ENCODE data around the gene NR4A3. TPM values are rescaled to one million over a fixed set of nuclear protein-coding genes. Genes with fewer than 3 reads are reported as not detected.
"Not testable (repeated sequence)": the region's sequence is repeated elsewhere in the genome, so short reads cannot be mapped to it uniquely, and the experiment has no call there.

NR4A3 gene
- total and polyA plus RNA-seq, 8 donors = 0.32 to 6.2 (median 0.76) TPM

DNA sequence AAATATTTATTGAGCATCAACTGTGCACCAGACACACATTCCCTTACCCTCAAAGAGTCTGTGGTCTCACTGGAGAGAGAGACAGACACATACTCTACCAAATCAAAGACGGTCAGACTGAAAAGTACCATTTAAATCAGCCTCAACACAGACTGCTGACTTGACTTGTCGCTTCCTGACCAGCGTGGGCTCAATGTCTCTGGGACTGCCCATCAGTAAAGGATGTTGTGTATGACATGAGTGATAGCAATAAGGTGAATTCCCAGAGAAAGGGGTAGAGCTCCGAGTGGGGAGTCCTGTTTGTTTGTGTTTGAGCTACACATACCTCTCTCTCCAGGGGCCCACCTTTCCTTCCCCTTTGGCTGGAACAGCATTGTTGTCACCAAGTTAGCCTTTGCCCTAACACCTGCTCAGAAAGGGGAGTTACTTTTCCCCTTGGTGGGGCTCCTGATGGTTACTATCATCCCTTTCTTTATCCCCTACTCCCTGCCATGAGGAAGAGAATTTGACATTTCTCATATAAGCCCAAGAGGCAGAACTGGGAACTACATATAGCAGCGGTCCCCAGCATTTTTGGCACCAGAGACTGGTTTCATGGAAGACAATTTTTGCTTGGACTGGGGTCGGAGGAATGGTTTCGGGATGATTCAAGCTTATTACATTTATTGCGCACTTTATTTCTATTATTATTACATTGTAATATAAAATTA lies 33.9 kb downstream of the NR4A3 start:
- Histone ChIP-seq H3K9me3 (no peaks in the 10 kb centered on the region), H3K27me3 (no peaks in the 10 kb centered on the region), H3K4me1 (no peaks in the 10 kb centered on the region), H3K27ac (no peak overlapping the region), H3K4me3 (no peak overlapping the region), H3K36me3 (no peaks in the 10 kb centered on the region)
- intact Hi-C loops (cut with DNase I) = no loop called here
- TF ChIP-seq, protein P1, sequence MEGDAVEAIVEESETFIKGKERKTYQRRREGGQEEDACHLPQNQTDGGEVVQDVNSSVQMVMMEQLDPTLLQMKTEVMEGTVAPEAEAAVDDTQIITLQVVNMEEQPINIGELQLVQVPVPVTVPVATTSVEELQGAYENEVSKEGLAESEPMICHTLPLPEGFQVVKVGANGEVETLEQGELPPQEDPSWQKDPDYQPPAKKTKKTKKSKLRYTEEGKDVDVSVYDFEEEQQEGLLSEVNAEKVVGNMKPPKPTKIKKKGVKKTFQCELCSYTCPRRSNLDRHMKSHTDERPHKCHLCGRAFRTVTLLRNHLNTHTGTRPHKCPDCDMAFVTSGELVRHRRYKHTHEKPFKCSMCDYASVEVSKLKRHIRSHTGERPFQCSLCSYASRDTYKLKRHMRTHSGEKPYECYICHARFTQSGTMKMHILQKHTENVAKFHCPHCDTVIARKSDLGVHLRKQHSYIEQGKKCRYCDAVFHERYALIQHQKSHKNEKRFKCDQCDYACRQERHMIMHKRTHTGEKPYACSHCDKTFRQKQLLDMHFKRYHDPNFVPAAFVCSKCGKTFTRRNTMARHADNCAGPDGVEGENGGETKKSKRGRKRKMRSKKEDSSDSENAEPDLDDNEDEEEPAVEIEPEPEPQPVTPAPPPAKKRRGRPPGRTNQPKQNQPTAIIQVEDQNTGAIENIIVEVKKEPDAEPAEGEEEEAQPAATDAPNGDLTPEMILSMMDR (IDR thresholded peaks at IDR 0.05) = no peak
- DNase-seq (no peak), ATAC-seq (no peak)

- DNase-seq; H3K4me3 ChIP-seq; H3K4me1 ChIP-seq; H3K27me3 ChIP-seq; H3K36me3 ChIP-seq; intact Hi-C loops (cut with DNase I); H3K9me3 ChIP-seq; ATAC-seq; H3K27ac ChIP-seq: not testable (repeated sequence)
Observed at GRCh38 chr9:99857576-99857975, 35.9 kb downstream of the NR4A3 start.

- Histone ChIP-seq H3K9me3 (no peaks in the 10 kb centered on the region), H3K27ac (no peak overlapping the region), H3K27me3 (no peaks in the 10 kb centered on the region), H3K4me1 (no peaks in the 10 kb centered on the region), H3K4me3 (no peak overlapping the region), H3K36me3 (no peaks in the 10 kb centered on the region)
- intact Hi-C loops (cut with DNase I) = no loop called here
- no peak for ATAC-seq
- DNase-seq = no peak
- TF ChIP-seq, protein P1 (IDR thresholded peaks at IDR 0.05) = no peak
Observed at GRCh38 chr9:99858087-99858486, 36.4 kb downstream of the NR4A3 start.

DNA sequence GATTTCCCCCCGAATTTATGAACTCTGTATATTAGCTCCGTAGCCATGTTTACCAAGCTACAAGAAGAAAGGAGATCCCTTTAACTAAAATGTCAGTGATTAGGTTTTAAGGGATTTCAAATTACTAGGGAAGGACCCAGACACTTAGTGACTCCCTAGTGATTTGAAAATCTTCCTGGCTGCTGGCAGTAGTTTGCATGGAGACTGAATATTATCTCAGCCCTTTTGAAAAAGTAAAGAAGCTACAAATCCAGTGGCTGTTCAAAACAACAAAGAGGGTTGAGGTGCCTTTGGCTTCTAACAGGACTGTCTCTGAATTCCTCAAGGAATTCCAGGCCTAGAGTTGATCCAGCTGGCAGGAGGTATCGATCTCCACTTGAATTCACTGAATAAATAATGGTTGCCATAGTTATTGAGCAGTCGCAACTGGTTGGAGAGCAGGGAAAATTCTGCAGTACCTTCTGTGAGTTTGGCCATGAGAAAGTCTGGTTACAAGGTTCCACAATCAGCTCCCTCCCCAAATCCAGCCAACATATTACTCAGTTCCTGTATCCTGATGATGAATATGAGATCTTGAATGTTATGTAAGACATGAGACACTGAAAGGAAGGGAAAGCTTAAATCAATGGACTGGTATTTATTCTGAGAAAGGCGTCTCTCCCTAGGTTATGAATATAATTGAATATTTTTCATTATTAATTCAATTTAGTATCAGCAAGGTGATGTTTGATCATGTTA lies 37.7 kb downstream of the NR4A3 start:
- H3K36me3 ChIP-seq = no peaks in the 10 kb centered on the region

DNA sequence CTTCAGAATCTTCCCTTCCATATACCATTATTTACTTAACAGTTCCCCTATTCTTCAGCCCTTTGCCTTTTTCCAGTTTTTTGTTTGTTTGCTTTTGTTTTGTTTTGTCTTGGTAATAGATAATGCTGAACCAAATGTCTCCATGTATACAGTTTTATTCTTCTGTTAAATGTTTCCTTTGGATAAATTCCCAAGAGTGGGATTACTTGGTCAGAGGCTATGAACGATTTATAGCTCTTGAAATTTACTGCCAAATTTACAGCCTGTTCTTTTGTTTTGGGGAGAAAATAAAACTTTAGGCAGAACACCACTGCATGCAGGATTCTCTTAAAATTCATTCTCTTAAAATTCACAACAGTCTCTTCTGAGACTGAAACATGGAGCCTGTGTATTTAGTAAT lies 38.6 kb downstream of the NR4A3 start:
- Histone ChIP-seq H3K9me3 (no peaks in the 10 kb centered on the region), H3K4me1 (no peaks in the 10 kb centered on the region), H3K27me3 (no peaks in the 10 kb centered on the region), H3K4me3 (no peak overlapping the region), H3K27ac (no peak overlapping the region), H3K36me3 (no peaks in the 10 kb centered on the region)
- DNase-seq (no peak), ATAC-seq (no peak)
- intact Hi-C loops (cut with DNase I) = no loop called here
- TF ChIP-seq, protein P1 (IDR thresholded peaks at IDR 0.05) = no peak

More for the DNA sequence above, 37.7 kb downstream of the NR4A3 start:
- Histone ChIP-seq H3K27ac (no peak overlapping the region), H3K9me3 (no peaks in the 10 kb centered on the region), H3K4me1 (no peaks in the 10 kb centered on the region), H3K27me3 (no peaks in the 10 kb centered on the region), H3K4me3 (no peak overlapping the region)
- ATAC-seq = no peak
- intact Hi-C loops (cut with DNase I) = no loop called here
- TF ChIP-seq, protein P1 (IDR thresholded peaks at IDR 0.05) = no peak
- no peak for DNase-seq

Measured in left lung (tissue), 10 donors.